Measurements from ENCODE around the gene CDPF1.
A peak's percentile ranks its signal among the peaks of the same experiment; 100 is the strongest.

CDPF1 gene

DNA sequence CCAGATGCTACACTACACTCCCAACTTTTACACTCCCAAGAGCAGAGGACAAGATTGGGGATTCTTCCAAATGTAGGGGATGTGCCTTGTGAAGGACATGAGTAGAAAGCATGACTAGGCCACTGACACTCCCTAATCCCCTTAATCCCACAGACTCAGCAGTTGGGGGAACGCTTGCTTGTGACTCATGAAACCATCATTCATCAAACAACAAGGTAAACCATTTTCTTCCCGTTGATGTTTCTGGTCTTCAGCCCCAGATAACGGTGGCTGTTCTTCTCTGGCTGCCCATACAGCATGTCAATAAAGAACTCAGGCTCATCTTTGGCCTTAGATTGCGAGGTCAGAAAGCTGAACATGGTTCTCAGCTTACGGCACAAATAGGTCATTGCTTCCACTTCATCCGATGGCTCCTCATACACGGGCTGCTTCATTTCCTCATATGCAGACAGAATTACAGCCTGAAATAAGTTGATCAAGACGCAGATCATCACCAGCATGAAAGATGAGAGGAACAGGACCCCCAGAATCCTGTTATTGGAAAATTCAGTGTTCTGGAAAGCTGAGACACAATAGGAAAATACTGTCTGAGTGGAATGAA lies 6.4 kb upstream of the CDPF1 start:
- no peak for DNase-seq

GRCh38 chr22:46251816-46252380 lies 1.8 kb upstream of the CDPF1 start:
- no peak for DNase-seq

- no peak for DNase-seq
These were observed 1.2 kb upstream of the CDPF1 start for GRCh38 chr22:46251266-46251665.

DNA sequence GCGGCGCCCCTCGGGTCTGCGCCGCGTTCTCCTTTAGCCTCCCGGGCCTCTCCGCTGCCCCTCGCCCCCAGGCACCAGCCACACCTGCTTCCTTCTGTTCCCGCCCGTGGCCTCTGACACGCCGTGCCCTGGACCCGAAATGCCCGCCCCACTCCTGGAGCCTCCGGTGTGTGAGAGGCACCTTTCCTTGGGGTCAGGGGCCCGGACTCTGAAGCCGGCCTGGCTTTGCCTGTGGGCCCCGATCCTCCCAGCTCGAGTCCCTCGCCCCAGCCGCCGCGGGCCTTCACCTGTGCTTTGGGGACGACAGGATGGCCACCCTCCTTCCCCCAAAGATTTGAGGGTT lies 661 bp upstream of the CDPF1 start:
- no peak for DNase-seq

GRCh38 chr22:46247443-46247975 lies 2.6 kb downstream of the CDPF1 start:
- no peak for DNase-seq

DNA sequence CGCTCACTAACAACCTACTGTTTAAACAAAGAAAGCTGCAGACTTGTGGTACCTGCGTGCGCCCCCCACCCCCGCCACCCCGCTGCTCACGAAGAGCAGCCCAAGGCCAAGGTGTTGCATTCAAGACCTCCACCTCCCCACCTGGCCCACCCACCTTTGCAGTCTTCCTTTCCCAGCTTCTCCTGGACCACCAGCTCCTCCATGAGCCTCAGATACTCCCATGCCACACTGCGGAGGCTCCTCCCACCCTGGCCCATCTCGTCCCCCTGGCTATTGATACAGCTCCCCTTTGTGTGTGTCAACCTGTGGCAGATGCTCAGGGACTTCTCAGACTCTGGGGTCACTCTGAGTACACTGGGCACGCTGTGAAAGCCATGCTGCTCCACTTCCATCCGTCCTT lies 3.9 kb downstream of the CDPF1 start:
- DNase-seq, result no peak

DNA sequence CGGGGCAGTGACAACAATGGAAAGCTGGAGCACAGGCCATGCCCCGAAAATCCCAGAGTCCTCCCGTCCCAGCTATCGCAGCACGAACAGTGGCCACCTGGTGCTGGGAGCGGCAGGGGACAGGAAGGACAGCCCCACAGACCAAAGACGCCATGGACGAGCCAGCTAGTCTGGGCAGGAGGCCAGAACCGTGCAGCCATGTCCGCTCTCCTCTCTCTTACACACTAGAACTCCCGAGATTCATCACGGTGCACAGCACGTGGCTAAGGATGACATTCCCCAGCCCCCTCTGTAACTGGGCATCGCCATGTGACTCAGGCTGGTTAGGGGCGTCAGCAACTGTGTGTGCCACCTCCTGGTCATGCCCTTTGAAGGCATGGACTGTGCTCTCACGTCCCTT lies 4.6 kb downstream of the CDPF1 start:
- DNase-seq, result no peak

GRCh38 chr22:46244771-46245170 lies 5.3 kb downstream of the CDPF1 start:
- DNase-seq, result no peak

- no peak for DNase-seq
These were observed 8.0 kb downstream of the CDPF1 start for GRCh38 chr22:46242076-46242475.

GRCh38 chr22:46241396-46242007 lies 8.6 kb downstream of the CDPF1 start:
- no peak for DNase-seq

- no peak for DNase-seq
These were observed 9.2 kb downstream of the CDPF1 start for GRCh38 chr22:46240907-46241306.

DNA sequence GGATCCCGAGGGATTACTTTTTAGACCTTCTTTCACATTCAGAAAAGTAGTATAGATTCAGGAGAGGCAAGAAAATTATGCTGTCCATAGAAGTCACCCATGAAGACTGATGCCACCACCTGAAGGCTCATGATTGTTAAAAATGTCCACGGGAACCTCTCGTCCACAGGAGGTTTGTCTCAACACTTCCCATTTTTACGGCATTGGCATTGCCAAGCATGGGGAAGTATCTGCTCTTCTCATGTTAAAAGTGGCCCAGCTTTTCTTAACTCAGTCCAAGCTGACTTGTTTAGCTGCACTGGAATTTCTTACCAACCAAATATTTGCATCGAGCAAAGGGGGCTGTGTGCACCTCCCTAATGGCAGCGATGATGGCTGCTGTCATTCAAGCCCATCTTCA lies 9.6 kb downstream of the CDPF1 start:
- no peak for DNase-seq

DNA sequence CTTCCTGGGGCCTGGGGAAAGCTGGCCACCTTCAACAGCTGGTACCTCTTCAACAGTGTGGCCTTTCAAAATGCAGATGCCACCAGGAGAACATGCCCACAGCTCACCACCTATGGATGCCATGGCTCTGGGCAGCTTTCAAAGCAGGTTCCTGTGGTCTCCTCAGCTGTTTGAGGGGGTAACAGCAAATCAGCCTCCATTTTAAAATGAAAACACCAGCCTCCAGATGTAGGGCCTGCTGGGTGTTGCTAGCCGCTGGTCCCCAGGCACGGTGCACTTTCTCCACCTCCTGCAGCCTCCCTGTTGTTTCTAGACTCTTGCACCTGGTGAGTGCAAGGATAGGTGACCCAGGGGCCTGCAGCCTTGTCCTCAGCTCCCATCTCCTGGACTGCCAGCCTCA lies 10.0 kb downstream of the CDPF1 start:
- DNase-seq, result no peak

- no peak for DNase-seq
These were observed 10.6 kb downstream of the CDPF1 start for GRCh38 chr22:46239261-46240048.

- no peak for DNase-seq
These were observed 11.6 kb downstream of the CDPF1 start for GRCh38 chr22:46238541-46238940.

DNA sequence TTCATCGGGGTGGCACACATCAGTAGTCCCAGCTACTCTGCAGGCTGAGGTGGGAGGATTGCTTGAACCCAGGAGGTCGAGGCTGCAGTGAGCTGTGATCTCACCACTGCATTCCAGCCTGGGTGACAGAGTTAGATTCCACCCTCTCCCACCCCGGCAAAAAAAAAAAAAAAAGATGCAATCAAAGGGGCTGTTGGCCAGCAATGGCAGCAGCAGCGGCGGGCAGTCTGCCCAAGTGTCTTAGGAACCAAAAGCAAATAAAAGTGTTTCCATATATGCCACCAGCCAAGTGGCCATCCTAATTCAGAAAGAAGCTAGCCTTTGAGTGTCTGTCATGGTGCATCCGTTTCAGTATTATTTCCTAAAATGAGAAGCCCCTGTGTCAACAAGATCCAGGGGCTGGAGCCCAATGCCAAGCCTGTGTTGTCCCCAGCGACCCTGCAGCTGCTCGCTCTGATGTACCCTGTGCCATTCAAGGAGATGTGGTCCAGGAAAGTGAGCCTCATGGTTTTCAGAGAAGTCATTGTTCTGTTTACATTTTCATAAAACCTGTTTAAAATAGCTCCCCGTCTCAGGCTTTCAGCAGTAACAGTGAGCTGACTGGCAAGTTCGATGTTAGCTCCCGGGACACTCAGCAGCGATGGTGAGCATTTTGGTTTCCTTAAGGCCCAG lies 12.5 kb downstream of the CDPF1 start:
- DNase-seq, result no peak

DNA sequence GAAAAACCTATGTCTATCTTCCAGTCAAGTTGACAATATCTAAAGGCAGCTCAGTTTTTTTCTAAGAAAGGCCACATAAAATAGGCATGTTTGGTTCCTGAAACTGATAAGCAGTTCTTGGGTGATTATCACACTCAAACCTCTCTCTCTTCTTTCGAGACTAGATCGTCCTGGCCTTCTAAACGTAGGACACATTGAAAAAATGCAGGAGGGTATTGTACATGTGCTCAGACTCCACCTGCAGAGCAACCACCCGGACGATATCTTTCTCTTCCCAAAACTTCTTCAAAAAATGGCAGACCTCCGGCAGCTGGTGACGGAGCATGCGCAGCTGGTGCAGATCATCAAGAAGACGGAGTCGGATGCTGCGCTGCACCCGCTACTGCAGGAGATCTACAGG lies 15.1 kb downstream of the CDPF1 start:
- DNase-seq, result no peak

DNA sequence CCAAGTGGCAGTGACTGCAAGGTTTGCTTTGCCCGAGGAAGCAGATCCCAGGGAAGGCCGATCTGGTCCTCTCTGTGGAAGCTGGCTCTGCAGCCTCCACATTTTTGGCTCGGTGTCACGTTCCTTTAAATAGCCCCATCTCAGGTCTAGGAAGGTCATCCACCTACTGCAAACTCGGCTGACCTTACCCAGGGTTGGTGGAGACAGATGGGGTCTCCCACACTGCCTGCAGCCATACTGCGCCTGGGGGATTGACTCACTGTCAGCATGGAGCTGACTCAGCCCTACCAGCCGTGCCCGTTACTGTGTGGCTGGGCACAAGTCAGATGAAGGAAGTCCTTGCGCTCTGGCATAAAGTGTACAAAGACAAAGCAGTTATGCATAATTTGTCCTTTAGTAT lies 16.9 kb downstream of the CDPF1 start:
- DNase-seq, result peak in 1 of 2 experiments; percentile 48

GRCh38 chr22:46230262-46230901 lies 19.7 kb downstream of the CDPF1 start:
- no peak for DNase-seq

- no peak for DNase-seq
These were observed 20.4 kb downstream of the CDPF1 start for GRCh38 chr22:46229701-46230100.

GRCh38 chr22:46226577-46226976 lies 23.5 kb downstream of the CDPF1 start:
- no peak for DNase-seq

- DNase-seq, result no peak
These were observed 24.5 kb downstream of the CDPF1 start for GRCh38 chr22:46225631-46226030.

- DNase-seq, result no peak
These were observed 25.2 kb downstream of the CDPF1 start for GRCh38 chr22:46224898-46225290.
